H1 (cell line): ENCODE data around the gene NLGN4Y. TPM values are rescaled to one million over a fixed set of nuclear protein-coding genes. Genes with fewer than 3 reads are reported as not detected.

Source experiments
- CTCF ChIA-PET: fragments of 300-600 bp; sonication (Branson Sonifier 250); formaldehyde crosslinking; loops from one replicate; lab custom pipeline; 2021; ENCODE audit not compliant: partially characterized antibody; lab: Charles Lee
- POLR2A ChIA-PET: fragments of 300-600 bp; sonication (Branson Sonifier 250); formaldehyde crosslinking; loops from one replicate; lab custom pipeline; 2021; ENCODE audit warnings: inconsistent platforms; ENCODE audit not compliant: partially characterized antibody; lab: Charles Lee
- DNase-seq, 2 experiments: peaks; one replicate each; pipeline versions ENCODE4 v3.0.0 to v3.0.0-alpha.2; 2010 to 2022; ENCODE audit warnings: low spot score in 2 of 2, low read depth in 1 of 2, mixed read lengths in 1 of 2
- FAIRE-seq: peaks from 2 replicates; lab custom pipeline; 2011; peaks lifted over from hg19 to GRCh38; lab: Jason Lieb, UNC
- H2AFZ ChIP-seq: 2 replicates; pipeline ENCODE4 v1.8.1; 2012; ENCODE audit warnings: low read length, inconsistent platforms
- H2AK5ac ChIP-seq: 2 replicates; pipeline ENCODE4 v1.6.1; 2013; ENCODE audit warnings: low read depth, low read length
- H2BK120ac ChIP-seq: replicated peaks from 2 replicates; pipeline ENCODE3; 2013; ENCODE audit warnings: low read depth, low read length, inconsistent platforms
- H2BK12ac ChIP-seq: 2 replicates; pipeline ENCODE4 v1.6.1; 2013; ENCODE audit warnings: low read depth, low read length
- H2BK15ac ChIP-seq: 2 replicates; pipeline ENCODE4 v1.6.1; 2013; ENCODE audit warnings: low read length
- H2BK20ac ChIP-seq: 2 replicates; pipeline ENCODE4 v1.6.1; 2013; ENCODE audit warnings: low read length
- H2BK5ac ChIP-seq: 2 replicates; pipeline ENCODE4 v1.6.1; 2013; ENCODE audit warnings: low read depth, low read length
- H3K14ac ChIP-seq: 2 replicates; pipeline ENCODE4 v1.6.1; 2013; ENCODE audit warnings: inconsistent platforms; ENCODE audit not compliant: insufficient read length
- H3K18ac ChIP-seq: 2 replicates; pipeline ENCODE4 v1.6.1; 2013; ENCODE audit warnings: low read length; ENCODE audit errors: extremely low read depth
- H3K23ac ChIP-seq: 2 replicates; pipeline ENCODE4 v1.6.1; 2013; ENCODE audit warnings: inconsistent platforms; ENCODE audit not compliant: insufficient read length
- H3K23me2 ChIP-seq: 2 replicates; pipeline ENCODE4 v1.6.1; 2013; ENCODE audit warnings: low read depth, low read length
- H3K27ac ChIP-seq: 2 replicates; pipeline ENCODE4 v1.6.1; 2011; ENCODE audit warnings: low read depth, low read length, inconsistent platforms
- H3K27me3 ChIP-seq, 4 experiments: replicated peaks in 1 of 4; 1 replicate in 1 of 4; 2 replicates in 3 of 4; pipeline versions ENCODE4 v1.6.1 to v1.8.1; 2011 to 2013; ENCODE audit warnings: low read length in 3 of 4, mild to moderate bottlenecking in 3 of 4, inconsistent platforms in 2 of 4, mixed read lengths in 2 of 4, moderate library complexity in 1 of 4; ENCODE audit not compliant: control insufficient read depth in 3 of 4, insufficient read depth in 3 of 4; ENCODE audit errors: extremely low read depth in 1 of 4
- H3K36me3 ChIP-seq, 4 experiments: 2 replicates each; pipeline versions ENCODE4 v1.6.1 to v1.8.1; 2011 to 2013; ENCODE audit warnings: mild to moderate bottlenecking in 4 of 4, low read length in 3 of 4, moderate library complexity in 2 of 4, control low read depth in 1 of 4, inconsistent platforms in 1 of 4; ENCODE audit not compliant: insufficient read depth in 4 of 4, control insufficient read depth in 2 of 4
- H3K4ac ChIP-seq: replicated peaks from 2 replicates; pipeline ENCODE3; 2013; ENCODE audit warnings: low read length, low read depth, mixed read lengths, inconsistent platforms; ENCODE audit not compliant: insufficient read length
- H3K4me1 ChIP-seq, 4 experiments: replicated peaks in 1 of 4; 1 replicate in 1 of 4; 2 replicates in 3 of 4; pipeline versions ENCODE4 v1.6.1 to v1.8.1; 2011 to 2013; ENCODE audit warnings: low read length in 3 of 4, inconsistent platforms in 2 of 4, mixed read lengths in 1 of 4; ENCODE audit not compliant: insufficient read depth in 4 of 4, control insufficient read depth in 3 of 4
- H3K4me2 ChIP-seq, 2 experiments: 2 replicates each; pipeline versions ENCODE4 v1.6.1 to v1.8.1; 2011 to 2013; ENCODE audit warnings: low read depth in 2 of 2, low read length in 2 of 2, control low read depth in 1 of 2, inconsistent platforms in 1 of 2, mild to moderate bottlenecking in 1 of 2; ENCODE audit not compliant: insufficient read depth in 1 of 2
- H3K4me3 ChIP-seq, 4 experiments: fragments of 200-600, 300-600 bp in 1 of 4; sonication (generic), shearing (Covaris generic), sonication (Bioruptor Twin) in 1 of 4; 2 replicates each; pipeline versions ENCODE4 v1.5.1 to v1.8.1; 2011 to 2016; ENCODE audit warnings: low read length in 4 of 4, low read depth in 3 of 4, control low read depth in 2 of 4, inconsistent platforms in 2 of 4, mild to moderate bottlenecking in 2 of 4, mixed read lengths in 1 of 4, moderate library complexity in 1 of 4; ENCODE audit not compliant: insufficient read depth in 2 of 4; ENCODE audit errors: extremely low read depth in 1 of 4
- H3K56ac ChIP-seq: replicated peaks from 2 replicates; pipeline ENCODE3; 2013; ENCODE audit warnings: low read depth, mild to moderate bottlenecking, mixed read lengths, low read length, inconsistent platforms; ENCODE audit not compliant: insufficient read length
- H3K79me1 ChIP-seq: 2 replicates; pipeline ENCODE4 v1.6.1; 2013; ENCODE audit warnings: low read depth, low read length, control low read depth
- H3K79me2 ChIP-seq, 2 experiments: 2 replicates each; pipeline versions ENCODE4 v1.6.1 to v1.8.1; 2012 to 2013; ENCODE audit warnings: low read length in 2 of 2, mild to moderate bottlenecking in 2 of 2, inconsistent platforms in 1 of 2; ENCODE audit not compliant: insufficient read depth in 2 of 2, control insufficient read depth in 1 of 2
- H3K9ac ChIP-seq, 4 experiments: replicated peaks in 1 of 4; 1 replicate in 1 of 4; 2 replicates in 3 of 4; pipeline versions ENCODE4 v1.6.1 to v1.8.1; 2011 to 2013; ENCODE audit warnings: low read depth in 3 of 4, low read length in 3 of 4, control low read depth in 2 of 4, mild to moderate bottlenecking in 2 of 4, moderate library complexity in 2 of 4, inconsistent platforms in 1 of 4; ENCODE audit errors: extremely low read depth in 1 of 4
- H3K9me3 ChIP-seq, 2 experiments: 2 replicates each; pipeline versions ENCODE4 v1.6.1 to v1.8.1; 2012 to 2013; ENCODE audit warnings: mild to moderate bottlenecking in 2 of 2, moderate library complexity in 2 of 2, control low read depth in 1 of 2, inconsistent platforms in 1 of 2, low read depth in 1 of 2, low read length in 1 of 2, mixed read lengths in 1 of 2; ENCODE audit not compliant: insufficient read depth in 2 of 2
- H4K20me1 ChIP-seq, 2 experiments: replicated peaks in 1 of 2; 2 replicates each; pipeline versions ENCODE3 to v1.8.1; 2011 to 2013; ENCODE audit warnings: inconsistent platforms in 2 of 2, low read length in 2 of 2, mild to moderate bottlenecking in 1 of 2; ENCODE audit not compliant: insufficient read depth in 2 of 2, control insufficient read depth in 1 of 2
- H4K5ac ChIP-seq: 2 replicates; pipeline ENCODE4 v1.6.1; 2013; ENCODE audit warnings: low read length, low read depth, mixed read lengths, inconsistent platforms; ENCODE audit not compliant: insufficient read length
- H4K8ac ChIP-seq: 2 replicates; pipeline ENCODE4 v1.8.0; 2013; ENCODE audit warnings: mild to moderate bottlenecking, moderate library complexity, low read length, inconsistent platforms; ENCODE audit not compliant: insufficient read depth; ENCODE audit errors: extremely low read depth
- H4K91ac ChIP-seq: replicated peaks from 2 replicates; pipeline ENCODE3; 2013; ENCODE audit warnings: low read length, mixed read lengths, inconsistent platforms; ENCODE audit not compliant: insufficient read length
- BCL11A ChIP-seq, 2 experiments: IDR thresholded peaks; one replicate each; pipeline ENCODE4 v1.6.1; 2011; ENCODE audit warnings: low read depth in 2 of 2, low read length in 2 of 2, mild to moderate bottlenecking in 2 of 2
- EGR1 ChIP-seq: IDR thresholded peaks from 2 replicates; pipeline ENCODE4 v1.6.1; 2011; ENCODE audit warnings: low read depth, low read length, borderline replicate concordance
- GABPA ChIP-seq: IDR thresholded peaks from 2 replicates; pipeline ENCODE4 v1.6.1; 2011; ENCODE audit warnings: mild to moderate bottlenecking, low read length, moderate library complexity, borderline replicate concordance; ENCODE audit not compliant: insufficient read depth
- GTF2F1 ChIP-seq: IDR thresholded peaks from 2 replicates; pipeline ENCODE4 v1.6.1; 2012; ENCODE audit warnings: low read depth, low read length, improper control_type of control experiment, borderline replicate concordance
- KDM1A ChIP-seq: fragments of 200-600, 300-600 bp; sonication (generic); IDR thresholded peaks from 2 replicates; pipeline ENCODE4 v1.7.1; 2016; ENCODE audit warnings: mild to moderate bottlenecking, low read length, borderline replicate concordance
- NRF1 ChIP-seq: IDR thresholded peaks from 2 replicates; pipeline ENCODE4 v1.6.1; 2011; ENCODE audit warnings: mild to moderate bottlenecking, low read depth, low read length, improper control_type of control experiment
- POLR2A ChIP-seq, 2 experiments: IDR thresholded peaks; 1 replicate in 1 of 2; 2 replicates in 1 of 2; pipeline ENCODE4 v1.6.1; 2011; ENCODE audit warnings: low read depth in 2 of 2, low read length in 2 of 2, mild to moderate bottlenecking in 2 of 2; ENCODE audit errors: control extremely low read depth in 1 of 2
- RAD21 ChIP-seq, 2 experiments: IDR thresholded peaks in 1 of 2; conservative IDR thresholded peaks in 1 of 2; 2 replicates each; pipeline ENCODE4 v1.6.1; 2011; ENCODE audit warnings: low read depth in 2 of 2, low read length in 2 of 2, improper control_type of control experiment in 1 of 2, inconsistent platforms in 1 of 2, mild to moderate bottlenecking in 1 of 2, moderate library complexity in 1 of 2
- RBBP5 ChIP-seq: IDR thresholded peaks from 2 replicates; pipeline ENCODE4 v1.7.1; 2012; ENCODE audit warnings: low read depth, mild to moderate bottlenecking, inconsistent platforms, low read length, moderate library complexity, borderline replicate concordance
- SIX5 ChIP-seq: IDR thresholded peaks from 2 replicates; pipeline ENCODE4 v1.6.1; 2011; ENCODE audit warnings: mild to moderate bottlenecking, low read depth, low read length
- TAF1 ChIP-seq: IDR thresholded peaks from 2 replicates; pipeline ENCODE4 v1.6.1; 2011; ENCODE audit warnings: mild to moderate bottlenecking, low read depth, low read length
- TCF12 ChIP-seq: IDR thresholded peaks from 2 replicates; pipeline ENCODE4 v1.6.1; 2011; ENCODE audit warnings: low read depth, mild to moderate bottlenecking, low read length
- YY1 ChIP-seq: IDR thresholded peaks from 2 replicates; pipeline ENCODE4 v1.6.1; 2011; ENCODE audit warnings: low read depth, mild to moderate bottlenecking, low read length
- ZNF274 ChIP-seq: IDR thresholded peaks from 2 replicates; pipeline ENCODE4 v1.7.0; 2012; ENCODE audit warnings: low read length, borderline replicate concordance; ENCODE audit errors: extremely low read depth
- WGBS, 2 experiments: shearing (Covaris generic) in 1 of 2; methylation state at CpG; one replicate each; pipeline versions ENCODE4 v1.1.6 to v1.1.7; 2013 to 2015; ENCODE audit warnings: low lambda C conversion rate in 2 of 2, mixed read lengths in 2 of 2, inconsistent platforms in 1 of 2, low coverage in 1 of 2, missing lambda C conversion rate in 1 of 2; ENCODE audit not compliant: insufficient replicate concordance in 2 of 2, insufficient coverage in 1 of 2, insufficient read length in 1 of 2; ENCODE audit errors: extremely low coverage in 1 of 2, missing lambda C conversion rate in 1 of 2; 5-methylcytosine and 5-hydroxymethylcytosine counted together
- polyA plus RNA-seq, 7 experiments: library from polyadenylated mRNA; depleted of rRNA in 3 of 7; stranded (reverse) in 5 of 7; unstranded in 2 of 7; fragments of >200 nt in 5 of 7; fragments of 200-250 nt in 2 of 7; gene quantifications; 1 replicate in 5 of 7; 2 replicates in 1 of 7; 4 replicates in 1 of 7; pipeline versions ENCODE4 v1.2.1 to v1.2.3, GENCODE V29; 2011 to 2013; ENCODE audit warnings: missing spikeins in 2 of 7, mixed read lengths in 2 of 7
- total RNA-seq: library from RNA; stranded (reverse); fragmentation: NEBNext Ultra II Directional; extraction: Animal tissue kit (Norgen Biotek cat#: 25700); gene quantifications from 2 replicates; pipeline ENCODE4 v1.2.1, GENCODE V29; 2021
- TF ChIP-seq, protein P1 (sequence below): IDR thresholded peaks from 2 replicates; pipeline ENCODE4 v1.6.1; 2012; ENCODE audit warnings: inconsistent platforms

The NLGN4Y gene
- total and polyA plus RNA-seq, 2 of the 8 experiments (the other 6 are each of a cell fraction or from before 2014, with no cell fraction given): 35.7 to 51.3 TPM

GRCh38 chrY:14822906-14823305, 298.6 kb downstream of the NLGN4Y start:
- Histone ChIP-seq H2BK5ac (no peak overlapping the region), H3K4me1 (no peaks in the 10 kb centered on the region), H3K9me3 (no peaks in the 10 kb centered on the region), H3K4me2 (no peak overlapping the region), H3K36me3 (no peaks in the 10 kb centered on the region; a peak in 1 of 8 replicates), H3K79me2 (no peaks in the 10 kb centered on the region), H3K18ac (no peak overlapping the region), H3K23me2 (no peaks in the 10 kb centered on the region), H3K23ac (no peak overlapping the region), H2BK12ac (no peak overlapping the region), H3K4ac (no peak overlapping the region), H3K79me1 (no peaks in the 10 kb centered on the region), H4K8ac (no peak overlapping the region), H2AK5ac (no peak overlapping the region), H3K56ac (no peak overlapping the region), H2BK120ac (no peak overlapping the region), H4K91ac (no peak overlapping the region), H3K4me3 (no peak overlapping the region), H2BK15ac (no peak overlapping the region), H3K27me3 (no peaks in the 10 kb centered on the region), H3K27ac (no peak overlapping the region), H3K14ac (no peak overlapping the region), H4K5ac (no peak overlapping the region), H3K9ac (no peak overlapping the region), H4K20me1 (no peaks in the 10 kb centered on the region), H2AFZ (no peak overlapping the region), H2BK20ac (no peak overlapping the region)
- POLR2A ChIA-PET: no interaction called here
- CTCF ChIA-PET: no interaction called here
- DNase-seq (no peak), FAIRE-seq (no peak)
- no CpG with 5 or more reads among the region's 1 CpG for WGBS, 2 experiments
- TF ChIP-seq GTF2F1 (no peak), GABPA (no peak), SIX5 (no peak), RBBP5 (no peak), YY1 (no peak), BCL11A (IDR thresholded peaks at IDR 0.05; ENCODE audit: low read depth in 2 of 2, low read length in 2 of 2) (no peak), NRF1 (no peak), RAD21 (IDR thresholded peaks at IDR 0.05 in 1 of 2, conservative IDR thresholded peaks at IDR 0.05 in 1 of 2; ENCODE audit: low read depth in 2 of 2, low read length in 2 of 2) (no peak), TCF12 (no peak), KDM1A (no peak), TAF1 (no peak), EGR1 (no peak), ZNF274 (no peak), POLR2A (IDR thresholded peaks at IDR 0.05; ENCODE audit: control extremely low read depth in 1 of 2, low read depth in 2 of 2, low read length in 2 of 2) (no peak)
- TF ChIP-seq, protein P1, sequence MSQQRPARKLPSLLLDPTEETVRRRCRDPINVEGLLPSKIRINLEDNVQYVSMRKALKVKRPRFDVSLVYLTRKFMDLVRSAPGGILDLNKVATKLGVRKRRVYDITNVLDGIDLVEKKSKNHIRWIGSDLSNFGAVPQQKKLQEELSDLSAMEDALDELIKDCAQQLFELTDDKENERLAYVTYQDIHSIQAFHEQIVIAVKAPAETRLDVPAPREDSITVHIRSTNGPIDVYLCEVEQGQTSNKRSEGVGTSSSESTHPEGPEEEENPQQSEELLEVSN: no peak
